Measurements from ENCODE around the gene MMP24OS.

MMP24OS gene

GRCh38 chr20:35290186-35290886, 12.4 kb upstream of the MMP24OS start:
- Histone ChIP-seq H3K4me1 (ENCODE audit: insufficient read depth, insufficient read length) (peaks cover 2% of the 10 kb centered on the region), H3K27me3 (ENCODE audit: insufficient read depth, insufficient read length) (no peaks in the 10 kb centered on the region), H3K9me3 (ENCODE audit: insufficient read depth, low read length) (no peaks in the 10 kb centered on the region), H3K4me3 (ENCODE audit: insufficient read length, low read depth) (no peak overlapping the region), H3K36me3 (ENCODE audit: insufficient read depth, insufficient read length, low read length) (no peaks in the 10 kb centered on the region), H3K9ac (ENCODE audit: insufficient read length, low read depth) (peak overlapping the region; percentile 17)
- no peak for DNase-seq (ENCODE audit: low read depth, low spot score)
- TF ChIP-seq ZNF274 (IDR thresholded peaks at IDR 0.05; ENCODE audit: low read depth, low read length) (no peak), YY1 (IDR thresholded peaks at IDR 0.05; ENCODE audit: insufficient read depth, insufficient read length) (no peak), SUZ12 (IDR thresholded peaks at IDR 0.05; ENCODE audit: extremely low read depth, insufficient read depth, insufficient read length) (no peak)

GRCh38 chr20:35288325-35289060, 10.6 kb upstream of the MMP24OS start:
- Histone ChIP-seq H3K4me1 (ENCODE audit: insufficient read depth, insufficient read length) (peaks cover 2% of the 10 kb centered on the region), H3K27me3 (ENCODE audit: insufficient read depth, insufficient read length) (no peaks in the 10 kb centered on the region), H3K36me3 (ENCODE audit: insufficient read depth, insufficient read length, low read length) (peaks cover 5% of the 10 kb centered on the region), H3K4me3 (ENCODE audit: insufficient read length, low read depth) (no peak overlapping the region), H3K9ac (ENCODE audit: insufficient read length, low read depth) (no peak overlapping the region), H3K9me3 (ENCODE audit: insufficient read depth, low read length) (no peaks in the 10 kb centered on the region)
- TF ChIP-seq SUZ12 (IDR thresholded peaks at IDR 0.05; ENCODE audit: extremely low read depth, insufficient read depth, insufficient read length) (no peak), YY1 (IDR thresholded peaks at IDR 0.05; ENCODE audit: insufficient read depth, insufficient read length) (no peak), ZNF274 (IDR thresholded peaks at IDR 0.05; ENCODE audit: low read depth, low read length) (no peak)
- no peak for DNase-seq (ENCODE audit: low read depth, low spot score)

- no peak for DNase-seq (ENCODE audit: low read depth, low spot score)
- Histone ChIP-seq H3K36me3 (ENCODE audit: insufficient read depth, insufficient read length, low read length) (peaks cover 11% of the 10 kb centered on the region), H3K4me1 (ENCODE audit: insufficient read depth, insufficient read length) (peaks cover 2% of the 10 kb centered on the region), H3K4me3 (ENCODE audit: insufficient read length, low read depth) (no peak overlapping the region), H3K9me3 (ENCODE audit: insufficient read depth, low read length) (no peaks in the 10 kb centered on the region), H3K27me3 (ENCODE audit: insufficient read depth, insufficient read length) (no peaks in the 10 kb centered on the region), H3K9ac (ENCODE audit: insufficient read length, low read depth) (no peak overlapping the region)
- TF ChIP-seq YY1 (IDR thresholded peaks at IDR 0.05; ENCODE audit: insufficient read depth, insufficient read length) (no peak), ZNF274 (IDR thresholded peaks at IDR 0.05; ENCODE audit: low read depth, low read length) (no peak), SUZ12 (IDR thresholded peaks at IDR 0.05; ENCODE audit: extremely low read depth, insufficient read depth, insufficient read length) (no peak)
Measured at GRCh38 chr20:35287509-35288324, 9.8 kb upstream of the MMP24OS start.

- Histone ChIP-seq H3K9me3 (ENCODE audit: insufficient read depth, low read length) (no peaks in the 10 kb centered on the region), H3K9ac (ENCODE audit: insufficient read length, low read depth) (no peak overlapping the region), H3K27me3 (ENCODE audit: insufficient read depth, insufficient read length) (no peaks in the 10 kb centered on the region), H3K36me3 (ENCODE audit: insufficient read depth, insufficient read length, low read length) (peaks cover 18% of the 10 kb centered on the region), H3K4me1 (ENCODE audit: insufficient read depth, insufficient read length) (peaks cover 2% of the 10 kb centered on the region), H3K4me3 (ENCODE audit: insufficient read length, low read depth) (no peak overlapping the region)
- DNase-seq (ENCODE audit: low read depth, low spot score) = no peak
- TF ChIP-seq YY1 (IDR thresholded peaks at IDR 0.05; ENCODE audit: insufficient read depth, insufficient read length) (no peak), SUZ12 (IDR thresholded peaks at IDR 0.05; ENCODE audit: extremely low read depth, insufficient read depth, insufficient read length) (no peak), ZNF274 (IDR thresholded peaks at IDR 0.05; ENCODE audit: low read depth, low read length) (no peak)
Measured at GRCh38 chr20:35286899-35287508, 9.1 kb upstream of the MMP24OS start.

GRCh38 chr20:35286077-35286898, 8.4 kb upstream of the MMP24OS start:
- Histone ChIP-seq H3K4me3 (ENCODE audit: insufficient read length, low read depth) (no peak overlapping the region), H3K9ac (ENCODE audit: insufficient read length, low read depth) (no peak overlapping the region), H3K4me1 (ENCODE audit: insufficient read depth, insufficient read length) (peaks cover 2% of the 10 kb centered on the region), H3K9me3 (ENCODE audit: insufficient read depth, low read length) (no peaks in the 10 kb centered on the region), H3K36me3 (ENCODE audit: insufficient read depth, insufficient read length, low read length) (peaks cover 25% of the 10 kb centered on the region), H3K27me3 (ENCODE audit: insufficient read depth, insufficient read length) (no peaks in the 10 kb centered on the region)
- TF ChIP-seq ZNF274 (IDR thresholded peaks at IDR 0.05; ENCODE audit: low read depth, low read length) = no peak
- no peak for TF ChIP-seq YY1 (IDR thresholded peaks at IDR 0.05; ENCODE audit: insufficient read depth, insufficient read length)
- no peak for TF ChIP-seq SUZ12 (IDR thresholded peaks at IDR 0.05; ENCODE audit: extremely low read depth, insufficient read depth, insufficient read length)
- no peak for DNase-seq (ENCODE audit: low read depth, low spot score)

GRCh38 chr20:35285806-35286076, 7.8 kb upstream of the MMP24OS start:
- no peak for TF ChIP-seq SUZ12 (IDR thresholded peaks at IDR 0.05; ENCODE audit: extremely low read depth, insufficient read depth, insufficient read length)
- no peak for TF ChIP-seq YY1 (IDR thresholded peaks at IDR 0.05; ENCODE audit: insufficient read depth, insufficient read length)
- TF ChIP-seq ZNF274 (IDR thresholded peaks at IDR 0.05; ENCODE audit: low read depth, low read length) = no peak
- Histone ChIP-seq H3K9ac (ENCODE audit: insufficient read length, low read depth) (peak overlapping the region; percentile 99), H3K9me3 (ENCODE audit: insufficient read depth, low read length) (no peaks in the 10 kb centered on the region), H3K4me3 (ENCODE audit: insufficient read length, low read depth) (peak overlapping the region; percentile 95), H3K27me3 (ENCODE audit: insufficient read depth, insufficient read length) (no peaks in the 10 kb centered on the region), H3K36me3 (ENCODE audit: insufficient read depth, insufficient read length, low read length) (peaks cover 28% of the 10 kb centered on the region), H3K4me1 (ENCODE audit: insufficient read depth, insufficient read length) (peaks cover 2% of the 10 kb centered on the region)
- DNase-seq (ENCODE audit: low read depth, low spot score) = no peak

Measured in NT2/D1 (cell line).